GM23338 (cell line): Measurements from ENCODE around the gene TSPOAP1. TPM values are rescaled to one million over a fixed set of nuclear protein-coding genes. Genes with fewer than 3 reads are reported as not detected.

Experiments
- ATAC-seq: fragments of 200-7000 bp; cut with Tn5 transposase; 3 replicates; pipeline ENCODE4 v1.9.1; 2020
- DNase-seq: peaks from one replicate; pipeline ENCODE4 v3.0.0-alpha.2; 2015; ENCODE audit warnings: low spot score
- H2AFZ ChIP-seq: fragments of 200-600 bp; sonication (generic); 2 replicates; pipeline ENCODE4 v1.8.0; 2016; ENCODE audit warnings: antibody characterized with exemption, mild to moderate bottlenecking, moderate library complexity
- H3F3A ChIP-seq: fragments of 200-600 bp; sonication (generic); replicated peaks from 2 replicates; pipeline ENCODE4 v1.8.0; 2017; ENCODE audit warnings: antibody characterized with exemption, mixed run types, low read depth
- H3K27ac ChIP-seq: fragments of 200-600 bp; sonication (generic); 2 replicates; pipeline ENCODE4 v1.6.1; 2016; ENCODE audit warnings: low read depth
- H3K27me3 ChIP-seq: fragments of 200-600 bp; sonication (generic); 2 replicates; pipeline ENCODE4 v1.8.0; 2016; ENCODE audit warnings: mild to moderate bottlenecking, mixed run types, moderate library complexity; ENCODE audit not compliant: insufficient read depth
- H3K36me3 ChIP-seq: fragments of 200-600 bp; sonication (generic); 2 replicates; pipeline ENCODE4 v1.8.0; 2016; ENCODE audit warnings: mild to moderate bottlenecking; ENCODE audit not compliant: insufficient read depth
- H3K4me1 ChIP-seq: fragments of 200-600 bp; sonication (generic); 2 replicates; pipeline ENCODE4 v1.8.0; 2016; ENCODE audit warnings: mild to moderate bottlenecking, moderate library complexity; ENCODE audit not compliant: insufficient read depth
- H3K4me2 ChIP-seq: fragments of 200-600 bp; sonication (generic); 2 replicates; pipeline ENCODE4 v1.7.1; 2017; ENCODE audit warnings: mixed run types
- H3K4me3 ChIP-seq: fragments of 200-600 bp; sonication (generic); 2 replicates; pipeline ENCODE4 v1.6.1; 2016; ENCODE audit warnings: mixed run types
- H3K79me2 ChIP-seq: fragments of 200-600 bp; sonication (generic); replicated peaks from 2 replicates; pipeline ENCODE4 v1.8.0; 2017; ENCODE audit warnings: mild to moderate bottlenecking; ENCODE audit not compliant: insufficient read depth
- H3K9me2 ChIP-seq: fragments of 200-600 bp; sonication (generic); 2 replicates; pipeline ENCODE4 v1.8.0; 2017; ENCODE audit not compliant: insufficient read depth
- H4K20me1 ChIP-seq: fragments of 200-600 bp; sonication (generic); replicated peaks from 2 replicates; pipeline ENCODE4 v1.8.0; 2017; ENCODE audit warnings: mild to moderate bottlenecking; ENCODE audit not compliant: insufficient read depth
- H3K27ac Mint-ChIP-seq: 2 replicates; pipeline ENCODE4 v1.8.0; 2020; ENCODE audit warnings: inconsistent platforms, mild to moderate bottlenecking, moderate library complexity, mixed read lengths
- H3K27me3 Mint-ChIP-seq: 3 replicates; pipeline ENCODE4 v1.8.0; 2022; ENCODE audit warnings: low read depth, mild to moderate bottlenecking, moderate library complexity, mixed read lengths, inconsistent platforms; ENCODE audit not compliant: insufficient read depth, poor library complexity
- H3K36me3 Mint-ChIP-seq: 3 replicates; pipeline ENCODE4 v1.8.0; 2021; ENCODE audit warnings: low read depth, mild to moderate bottlenecking, inconsistent platforms, moderate library complexity, mixed read lengths
- H3K4me1 Mint-ChIP-seq: 3 replicates; pipeline ENCODE4 v1.8.0; 2020; ENCODE audit warnings: mild to moderate bottlenecking, inconsistent platforms, mixed read lengths
- H3K4me3 Mint-ChIP-seq: 3 replicates; pipeline ENCODE4 v1.8.0; 2021; ENCODE audit warnings: moderate library complexity, mild to moderate bottlenecking, inconsistent platforms, mixed read lengths
- H3K9me3 Mint-ChIP-seq: 3 replicates; pipeline ENCODE4 v1.8.0; 2020; ENCODE audit warnings: moderate library complexity, mild to moderate bottlenecking, inconsistent platforms, mixed read lengths
- CREB1 ChIP-seq: fragments of 250-450 bp; sonication (Bioruptor Pico); IDR thresholded peaks from 2 replicates; pipeline ENCODE4 v1.5.0; 2020; ENCODE audit warnings: low read depth, mild to moderate bottlenecking, moderate library complexity
- EZH2 ChIP-seq: fragments of 200-600 bp; sonication (generic); IDR thresholded peaks from one replicate; pipeline ENCODE4 v1.8.0; 2017; ENCODE audit warnings: antibody characterized with exemption, mild to moderate bottlenecking, low read depth; ENCODE audit not compliant: unreplicated experiment
- EZH2phosphoT487 ChIP-seq: fragments of 200-600 bp; sonication (generic); IDR thresholded peaks from one replicate; pipeline ENCODE4 v1.8.1; 2018; ENCODE audit warnings: antibody characterized with exemption; ENCODE audit not compliant: unreplicated experiment
- JUNB ChIP-seq: IDR thresholded peaks from one replicate; pipeline ENCODE4 v1.6.1; 2016; ENCODE audit warnings: antibody characterized with exemption; ENCODE audit not compliant: unreplicated experiment
- NANOG ChIP-seq: IDR thresholded peaks from 2 replicates; pipeline ENCODE4 v1.6.1; 2016; ENCODE audit warnings: antibody characterized with exemption, borderline replicate concordance
- POLR2AphosphoS5 ChIP-seq: IDR thresholded peaks from 2 replicates; pipeline ENCODE4 v1.6.1; 2016; ENCODE audit warnings: antibody characterized with exemption, low read depth
- REST ChIP-seq: IDR thresholded peaks from one replicate; pipeline ENCODE4 v1.6.1; 2018; ENCODE audit warnings: antibody characterized with exemption; ENCODE audit not compliant: unreplicated experiment
- STAT1 ChIP-seq: IDR thresholded peaks from one replicate; pipeline ENCODE4 v1.6.1; 2016; ENCODE audit warnings: antibody characterized with exemption; ENCODE audit not compliant: unreplicated experiment
- ZNF114 ChIP-seq: fragments of 250-450 bp; sonication (Bioruptor Pico); IDR thresholded peaks from 2 replicates; pipeline ENCODE4 v1.5.0; 2020; ENCODE audit warnings: mild to moderate bottlenecking, moderate library complexity
- ZNF331 ChIP-seq: fragments of 250-450 bp; sonication (Bioruptor Pico); IDR thresholded peaks from 2 replicates; pipeline ENCODE4 v1.5.0; 2020; ENCODE audit warnings: low read depth, mild to moderate bottlenecking, moderate library complexity
- ZNF462 ChIP-seq: fragments of 250-450 bp; sonication (Bioruptor Pico); IDR thresholded peaks from 2 replicates; pipeline ENCODE4 v1.5.0; 2020; ENCODE audit warnings: mild to moderate bottlenecking, moderate library complexity
- polyA plus RNA-seq: library from polyadenylated mRNA; unstranded; fragments of >200 nt; fragmentation: Nextera tagmentation; extraction: Ambion mirVana; gene quantifications from 2 replicates; pipeline ENCODE4 v1.2.1, GENCODE V29; 2016
- total RNA-seq: library from RNA; depleted of rRNA; stranded (reverse); fragments of >200 nt; shearing (Covaris generic); gene quantifications from 2 replicates; pipeline ENCODE4 v1.2.3, GENCODE V29; 2014
- TF ChIP-seq, protein P1 (sequence below): IDR thresholded peaks from 2 replicates; pipeline ENCODE4 v1.6.1; 2016; ENCODE audit warnings: antibody characterized with exemption
- TF ChIP-seq, protein P2 (sequence below), 2 experiments: fragments of 200-600 bp in 1 of 2; sonication (generic) in 1 of 2; conservative IDR thresholded peaks; 2 replicates each; pipeline versions ENCODE4 v1.5.1 to v1.6.1; 2016 to 2017; ENCODE audit warnings: antibody characterized with exemption in 2 of 2, low read depth in 2 of 2, mild to moderate bottlenecking in 2 of 2, moderate library complexity in 1 of 2

The TSPOAP1 gene
- total and polyA plus RNA-seq, 2 experiments from 2014 or later: 7.3 to 11.8 TPM

- Mint-ChIP-seq H3K4me3 (no peak overlapping the region), H3K9me3 (no peaks in the 10 kb centered on the region), H3K27me3 (peaks cover 11% of the 10 kb centered on the region), H3K36me3 (peaks cover 40% of the 10 kb centered on the region), H3K4me1 (peaks cover 16% of the 10 kb centered on the region), H3K27ac (no peak overlapping the region)
- ATAC-seq: no peak
- Histone ChIP-seq H3K4me2 (no peak overlapping the region), H3K27me3 (no peaks in the 10 kb centered on the region), H2AFZ (no peak overlapping the region), H3F3A (0 out of 2 replicates have a peak, but pooled peaks cover 3% of the 10 kb centered on the region), H3K79me2 (no peaks in the 10 kb centered on the region), H3K9me2 (no peaks in the 10 kb centered on the region), H4K20me1 (0 out of 2 replicates have a peak, but pooled peaks cover 4% of the 10 kb centered on the region), H3K36me3 (peaks cover 4% of the 10 kb centered on the region), H3K4me1 (peaks cover 12% of the 10 kb centered on the region), H3K27ac (no peak overlapping the region), H3K4me3 (no peak overlapping the region)
- DNase-seq: no peak
- TF ChIP-seq POLR2AphosphoS5 (no peak), ZNF114 (CRISPR knock-in tag) (no peak), ZNF462 (CRISPR knock-in tag) (no peak), REST (no peak), STAT1 (no peak), ZNF331 (CRISPR knock-in tag) (no peak), JUNB (no peak), CREB1 (CRISPR knock-in tag) (no peak), EZH2 (no peak), NANOG (no peak), EZH2phosphoT487 (no peak)
- TF ChIP-seq, protein P1, sequence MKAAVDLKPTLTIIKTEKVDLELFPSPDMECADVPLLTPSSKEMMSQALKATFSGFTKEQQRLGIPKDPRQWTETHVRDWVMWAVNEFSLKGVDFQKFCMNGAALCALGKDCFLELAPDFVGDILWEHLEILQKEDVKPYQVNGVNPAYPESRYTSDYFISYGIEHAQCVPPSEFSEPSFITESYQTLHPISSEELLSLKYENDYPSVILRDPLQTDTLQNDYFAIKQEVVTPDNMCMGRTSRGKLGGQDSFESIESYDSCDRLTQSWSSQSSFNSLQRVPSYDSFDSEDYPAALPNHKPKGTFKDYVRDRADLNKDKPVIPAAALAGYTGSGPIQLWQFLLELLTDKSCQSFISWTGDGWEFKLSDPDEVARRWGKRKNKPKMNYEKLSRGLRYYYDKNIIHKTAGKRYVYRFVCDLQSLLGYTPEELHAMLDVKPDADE: no peak
- TF ChIP-seq, protein P2, sequence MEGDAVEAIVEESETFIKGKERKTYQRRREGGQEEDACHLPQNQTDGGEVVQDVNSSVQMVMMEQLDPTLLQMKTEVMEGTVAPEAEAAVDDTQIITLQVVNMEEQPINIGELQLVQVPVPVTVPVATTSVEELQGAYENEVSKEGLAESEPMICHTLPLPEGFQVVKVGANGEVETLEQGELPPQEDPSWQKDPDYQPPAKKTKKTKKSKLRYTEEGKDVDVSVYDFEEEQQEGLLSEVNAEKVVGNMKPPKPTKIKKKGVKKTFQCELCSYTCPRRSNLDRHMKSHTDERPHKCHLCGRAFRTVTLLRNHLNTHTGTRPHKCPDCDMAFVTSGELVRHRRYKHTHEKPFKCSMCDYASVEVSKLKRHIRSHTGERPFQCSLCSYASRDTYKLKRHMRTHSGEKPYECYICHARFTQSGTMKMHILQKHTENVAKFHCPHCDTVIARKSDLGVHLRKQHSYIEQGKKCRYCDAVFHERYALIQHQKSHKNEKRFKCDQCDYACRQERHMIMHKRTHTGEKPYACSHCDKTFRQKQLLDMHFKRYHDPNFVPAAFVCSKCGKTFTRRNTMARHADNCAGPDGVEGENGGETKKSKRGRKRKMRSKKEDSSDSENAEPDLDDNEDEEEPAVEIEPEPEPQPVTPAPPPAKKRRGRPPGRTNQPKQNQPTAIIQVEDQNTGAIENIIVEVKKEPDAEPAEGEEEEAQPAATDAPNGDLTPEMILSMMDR (conservative IDR thresholded peaks at IDR 0.05; ENCODE audit: low read depth in 2 of 2): no peak
Measured at GRCh38 chr17:58343131-58343530, 14.5 kb upstream of the TSPOAP1 start.
